MM.1S (cell line): ENCODE results near the gene UGT1A4.

ENCODE experiments used
- DNase-seq: peaks from one replicate; pipeline ENCODE4 v3.0.0-alpha.2; 2015
- H2AFZ ChIP-seq: fragments of 300-600 bp; sonication (generic); 2 replicates; pipeline ENCODE4 v1.6.0; 2016; ENCODE audit warnings: antibody characterized with exemption, low read length
- H3F3A ChIP-seq: fragments of 300-600 bp; sonication (generic); 2 replicates; pipeline ENCODE4 v1.6.1; 2016; ENCODE audit warnings: mild to moderate bottlenecking, antibody characterized with exemption, low read length, moderate library complexity, mixed read lengths; ENCODE audit not compliant: insufficient read depth
- H3K27ac ChIP-seq: fragments of 300-600 bp; sonication (generic); 2 replicates; pipeline ENCODE4 v1.5.1; 2016; ENCODE audit warnings: mild to moderate bottlenecking, low read length
- H3K27me3 ChIP-seq: fragments of 300-600 bp; sonication (generic); replicated peaks from 2 replicates; pipeline ENCODE4 v1.6.0; 2016; ENCODE audit warnings: low read length; ENCODE audit not compliant: insufficient read depth
- H3K36me3 ChIP-seq: fragments of 300-600 bp; sonication (generic); replicated peaks from 2 replicates; pipeline ENCODE4 v1.6.1; 2016; ENCODE audit warnings: mild to moderate bottlenecking, low read length, mixed read lengths; ENCODE audit not compliant: insufficient read depth
- H3K4me1 ChIP-seq: fragments of 300-600 bp; sonication (generic); 2 replicates; pipeline ENCODE4 v1.6.1; 2016; ENCODE audit warnings: low read length, mixed read lengths
- H3K4me2 ChIP-seq: fragments of 300-600 bp; sonication (generic); 2 replicates; pipeline ENCODE4 v1.6.0; 2016; ENCODE audit warnings: low read depth, low read length
- H3K4me3 ChIP-seq: fragments of 300-600 bp; sonication (generic); 2 replicates; pipeline ENCODE4 v1.5.1; 2016; ENCODE audit warnings: low read length, mixed read lengths
- H3K79me2 ChIP-seq: fragments of 300-600 bp; sonication (generic); 2 replicates; pipeline ENCODE4 v1.6.1; 2016; ENCODE audit warnings: mixed run types, low read length, mixed read lengths
- H3K9ac ChIP-seq: fragments of 300-600 bp; sonication (generic); 2 replicates; pipeline ENCODE4 v1.6.1; 2016; ENCODE audit warnings: low read length, mixed read lengths
- H3K9me2 ChIP-seq: fragments of 300-600 bp; sonication (generic); replicated peaks from 2 replicates; pipeline ENCODE4 v1.6.1; 2016; ENCODE audit warnings: mild to moderate bottlenecking, low read length, mixed read lengths; ENCODE audit not compliant: insufficient read depth
- H3K9me3 ChIP-seq: fragments of 300-600 bp; sonication (generic); replicated peaks from 2 replicates; pipeline ENCODE4 v1.6.1; 2016; ENCODE audit warnings: mild to moderate bottlenecking, low read length, mixed read lengths; ENCODE audit not compliant: insufficient read depth
- H4K20me1 ChIP-seq: fragments of 300-600 bp; sonication (generic); 2 replicates; pipeline ENCODE4 v1.6.1; 2016; ENCODE audit warnings: mild to moderate bottlenecking, low read length, moderate library complexity, mixed read lengths; ENCODE audit not compliant: insufficient read depth
- CTCF ChIP-seq: fragments of 300-600 bp; sonication (generic); IDR thresholded peaks from 2 replicates; pipeline ENCODE4 v1.5.1; 2016; ENCODE audit warnings: antibody characterized with exemption, low read length, mixed read lengths
- EZH2 ChIP-seq: fragments of 300-600 bp; sonication (generic); optimal IDR thresholded peaks from 2 replicates; pipeline ENCODE3; 2017; ENCODE audit warnings: low read depth, mild to moderate bottlenecking, antibody characterized with exemption, low read length, mixed read lengths
- EZH2phosphoT487 ChIP-seq: fragments of 300-600 bp; sonication (generic); IDR thresholded peaks from 2 replicates; pipeline ENCODE4 v1.6.1; 2018; ENCODE audit warnings: antibody characterized with exemption, low read length

The UGT1A4 gene

GRCh38 chr2:233691443-233692433 is 26.8 kb upstream of the UGT1A4 start:
- H3K27me3 ChIP-seq, result no peaks in the 10 kb centered on the region
- H3K79me2 ChIP-seq, result no peaks in the 10 kb centered on the region
- no peak for DNase-seq
- H3K9ac ChIP-seq, result no peak overlapping the region
- H3K4me3 ChIP-seq, result no peak overlapping the region
- H3K9me3 ChIP-seq, result no peaks in the 10 kb centered on the region
- no peaks in the 10 kb centered on the region for H3K4me1 ChIP-seq
- no peaks in the 10 kb centered on the region for H3F3A ChIP-seq
- TF ChIP-seq EZH2phosphoT487, result no peak
- no peak for TF ChIP-seq CTCF
- no peak for TF ChIP-seq EZH2
- H3K36me3 ChIP-seq, result no peaks in the 10 kb centered on the region
- no peak overlapping the region for H3K4me2 ChIP-seq
- no peaks in the 10 kb centered on the region for H3K9me2 ChIP-seq
- no peak overlapping the region for H3K27ac ChIP-seq
- H2AFZ ChIP-seq, result no peak overlapping the region
- no peaks in the 10 kb centered on the region for H4K20me1 ChIP-seq

GRCh38 chr2:233692648-233693047 is 25.9 kb upstream of the UGT1A4 start, which contains the start of gene UGT1A6:
Gene UGT1A6, plus strand, starts transcription at chr2:233692890. Its CDS starts 115 bp downstream, at chr2:233693005.
- no peak within 1 kb of the TSS for H3K27ac ChIP-seq
- no peaks in the 10 kb centered on the region for H3F3A ChIP-seq
- no peak within 1 kb of the TSS for H3K4me2 ChIP-seq
- no peaks in the 10 kb centered on the region for H3K9me2 ChIP-seq
- H3K79me2 ChIP-seq, result no peaks in the 10 kb centered on the region
- no peak within 1 kb of the TSS for H3K9ac ChIP-seq
- no peak within 1 kb of the TSS for H3K4me3 ChIP-seq
- no peak for DNase-seq
- no peak for TF ChIP-seq EZH2phosphoT487
- no peaks in the 10 kb centered on the region for H4K20me1 ChIP-seq
- H3K36me3 ChIP-seq, result no peaks in the 10 kb centered on the region
- H2AFZ ChIP-seq, result no peak within 1 kb of the TSS
- no peaks in the 10 kb centered on the region for H3K9me3 ChIP-seq
- H3K27me3 ChIP-seq, result no peaks in the 10 kb centered on the region
- no peaks in the 10 kb centered on the region for H3K4me1 ChIP-seq

- no peak overlapping the region for H2AFZ ChIP-seq
Observed at GRCh38 chr2:233693963-233694362, 24.6 kb upstream of the UGT1A4 start.

More at GRCh38 chr2:233693963-233694362, 24.6 kb upstream of the UGT1A4 start:
- Histone ChIP-seq H3K79me2 (no peaks in the 10 kb centered on the region), H3K4me3 (no peak overlapping the region), H3F3A (no peaks in the 10 kb centered on the region), H3K4me2 (no peak overlapping the region), H3K9me3 (no peaks in the 10 kb centered on the region), H3K27ac (no peak overlapping the region), H3K27me3 (no peaks in the 10 kb centered on the region), H3K9me2 (no peaks in the 10 kb centered on the region), H3K9ac (no peak overlapping the region), H3K4me1 (no peaks in the 10 kb centered on the region), H4K20me1 (no peaks in the 10 kb centered on the region), H3K36me3 (no peaks in the 10 kb centered on the region)
- no peak for DNase-seq
- no peak for TF ChIP-seq EZH2
- TF ChIP-seq EZH2phosphoT487, result no peak
- TF ChIP-seq CTCF, result no peak
